Keratinocyte (primary cell): ENCODE data around the gene HSF2. TPM values are rescaled to one million over a fixed set of nuclear protein-coding genes. Genes with fewer than 3 reads are reported as not detected.

Source experiments
- DNase-seq: peaks from one replicate; pipeline ENCODE4 v3.0.0-alpha.2; 2011; ENCODE audit warnings: low read depth, missing footprints, low spot score
- FAIRE-seq: peaks from 2 replicates; lab custom pipeline; 2011; peaks lifted over from hg19 to GRCh38; lab: Jason Lieb, UNC
- H2AFZ ChIP-seq: 2 replicates; pipeline ENCODE4 v1.6.0; 2012; ENCODE audit warnings: low read length, control low read depth, inconsistent platforms; ENCODE audit not compliant: control insufficient read depth
- H3K27ac ChIP-seq: 2 replicates; pipeline ENCODE4 v1.5.1; 2011; ENCODE audit warnings: low read length; ENCODE audit not compliant: control insufficient read depth, insufficient read depth
- H3K27me3 ChIP-seq: 3 replicates; pipeline ENCODE4 v1.6.0; 2011; ENCODE audit warnings: low read length; ENCODE audit not compliant: control insufficient read depth, insufficient read depth; ENCODE audit errors: extremely low read depth
- H3K36me3 ChIP-seq, 2 experiments: 2 replicates in 1 of 2; 3 replicates in 1 of 2; pipeline ENCODE4 v1.5.1; 2011; ENCODE audit warnings: low read length in 2 of 2, mild to moderate bottlenecking in 1 of 2; ENCODE audit not compliant: control insufficient read depth in 2 of 2, insufficient read depth in 2 of 2; ENCODE audit errors: extremely low read depth in 1 of 2
- H3K4me1 ChIP-seq: 3 replicates; pipeline ENCODE4 v1.5.1; 2011; ENCODE audit warnings: low read length; ENCODE audit not compliant: control insufficient read depth, insufficient read depth; ENCODE audit errors: extremely low read depth
- H3K4me2 ChIP-seq: 3 replicates; pipeline ENCODE4 v1.6.0; 2011; ENCODE audit warnings: low read depth, low read length; ENCODE audit not compliant: control insufficient read depth, insufficient read depth; ENCODE audit errors: extremely low read depth
- H3K4me3 ChIP-seq, 3 experiments: fragments of 200-600 bp in 1 of 3; sonication (generic) in 1 of 3; 2 replicates in 2 of 3; 3 replicates in 1 of 3; pipeline ENCODE4 v1.5.1; 2011 to 2016; ENCODE audit warnings: low read length in 3 of 3, mild to moderate bottlenecking in 3 of 3, control low read depth in 2 of 3, inconsistent platforms in 1 of 3, low read depth in 1 of 3, mixed read lengths in 1 of 3, mixed run types in 1 of 3, moderate library complexity in 1 of 3; ENCODE audit not compliant: control insufficient read depth in 2 of 3, insufficient read depth in 2 of 3; ENCODE audit errors: extremely low read depth in 1 of 3
- H3K79me2 ChIP-seq: 2 replicates; pipeline ENCODE4 v1.6.0; 2012; ENCODE audit warnings: low read length; ENCODE audit not compliant: control insufficient read depth, insufficient read depth
- H3K9ac ChIP-seq: 3 replicates; pipeline ENCODE4 v1.6.0; 2011; ENCODE audit warnings: low read length; ENCODE audit not compliant: control insufficient read depth, insufficient read depth; ENCODE audit errors: extremely low read depth
- H3K9me1 ChIP-seq: 3 replicates; pipeline ENCODE4 v1.6.0; 2011; ENCODE audit warnings: low read length; ENCODE audit not compliant: control insufficient read depth, insufficient read depth; ENCODE audit errors: extremely low read depth
- H3K9me3 ChIP-seq: 2 replicates; pipeline ENCODE4 v1.5.1; 2012; ENCODE audit warnings: low read depth, low read length; ENCODE audit not compliant: control insufficient read depth
- H4K20me1 ChIP-seq: 3 replicates; pipeline ENCODE4 v1.6.0; 2011; ENCODE audit warnings: low read length; ENCODE audit not compliant: control insufficient read depth, insufficient read depth; ENCODE audit errors: extremely low read depth
- CTCF ChIP-seq, 3 experiments: IDR thresholded peaks in 1 of 3; conservative IDR thresholded peaks in 1 of 3; optimal IDR thresholded peaks in 1 of 3; 2 replicates in 2 of 3; 3 replicates in 1 of 3; pipeline versions ENCODE3 to v1.5.1; 2011; ENCODE audit warnings: low read length in 3 of 3, mild to moderate bottlenecking in 3 of 3, moderate library complexity in 2 of 3, control low read depth in 1 of 3, inconsistent platforms in 1 of 3; ENCODE audit not compliant: insufficient read depth in 2 of 3; ENCODE audit errors: extremely low read depth in 1 of 3
- EZH2 ChIP-seq: IDR thresholded peaks from one replicate; pipeline ENCODE4 v1.6.1; 2012; ENCODE audit warnings: inconsistent platforms, mild to moderate bottlenecking, low read length, moderate library complexity
- dilution Hi-C: fragments of 300-500 bp; cut with MboI; formaldehyde crosslinking; loops from one replicate; pipeline ENCODE4 v1.7.0; 2020; ENCODE audit warnings: low sequenced_read_pairs; ENCODE audit not compliant: extremely low pct_ligation_motif_present
- polyA plus RNA-seq, 5 experiments: library from polyadenylated mRNA; depleted of rRNA in 3 of 5; stranded (reverse) in 3 of 5; stranded (forward) in 1 of 5; unstranded in 1 of 5; fragments of >200 nt; gene quantifications; 1 replicate in 1 of 5; 2 replicates in 3 of 5; 3 replicates in 1 of 5; pipeline versions ENCODE4 v1.2.1 to v1.2.3, GENCODE V29; 2011 to 2012; ENCODE audit warnings: missing spikeins in 2 of 5, low read depth in 1 of 5, low replicate concordance in 1 of 5

The HSF2 gene
- polyA plus RNA-seq, 1 donor (not counting 4 experiments of a cell fraction or from before 2014, with no cell fraction given): 22.5 TPM

GRCh38 chr6:122399055-122399347 is 451 bp upstream of the HSF2 start:
- Histone ChIP-seq H3K4me3 (no peak overlapping the region), H3K79me2 (peaks cover 28% of the 10 kb centered on the region), H3K9me1 (no peaks in the 10 kb centered on the region), H3K27ac (peak overlapping the region; percentile 79), H4K20me1 (no peaks in the 10 kb centered on the region), H3K4me2 (peak overlapping the region; percentile 65), H2AFZ (peak overlapping the region; percentile 21), H3K4me1 (peaks cover 7% of the 10 kb centered on the region), H3K27me3 (no peaks in the 10 kb centered on the region), H3K9me3 (no peaks in the 10 kb centered on the region), H3K9ac (peak overlapping the region; percentile 53), H3K36me3 (no peaks in the 10 kb centered on the region)
- DNase-seq (no peak), FAIRE-seq (peak; percentile 73)
- dilution Hi-C loops: no loop called here
- TF ChIP-seq EZH2 (no peak), CTCF (optimal IDR thresholded peaks at IDR 0.05 in 1 of 3, IDR thresholded peaks at IDR 0.05 in 1 of 3, conservative IDR thresholded peaks at IDR 0.05 in 1 of 3; ENCODE audit: extremely low read depth in 1 of 3, insufficient read depth in 2 of 3, low read length in 3 of 3) (no peak)

GRCh38 chr6:122400121-122400450 is 634 bp downstream of the HSF2 start:
- no peak for DNase-seq
- dilution Hi-C loops: no loop called here
- H3K27ac ChIP-seq: peak overlapping the region; percentile 93

More at GRCh38 chr6:122400121-122400450, 634 bp downstream of the HSF2 start:
- TF ChIP-seq CTCF (optimal IDR thresholded peaks at IDR 0.05 in 1 of 3, IDR thresholded peaks at IDR 0.05 in 1 of 3, conservative IDR thresholded peaks at IDR 0.05 in 1 of 3; ENCODE audit: extremely low read depth in 1 of 3, insufficient read depth in 2 of 3, low read length in 3 of 3): no peak
- no peak for TF ChIP-seq EZH2
- Histone ChIP-seq H3K36me3 (no peaks in the 10 kb centered on the region), H4K20me1 (no peaks in the 10 kb centered on the region), H3K79me2 (peaks cover 32% of the 10 kb centered on the region), H3K9me3 (no peaks in the 10 kb centered on the region), H3K4me1 (peaks cover 7% of the 10 kb centered on the region), H3K27me3 (no peaks in the 10 kb centered on the region), H3K9me1 (no peaks in the 10 kb centered on the region), H3K4me3 (peak overlapping the region; percentile 66 to 81 (median 78)), H2AFZ (peak overlapping the region; percentile 100), H3K4me2 (peak overlapping the region; percentile 83), H3K9ac (peak overlapping the region; percentile 98)
- FAIRE-seq: no peak
